NCI-H2029 (cell line): ENCODE results near the gene CD244.
"Not testable (repeated sequence)": the region's sequence is repeated elsewhere in the genome, so short reads cannot be mapped to it uniquely, and the experiment has no call there.

Experiments used
- DNase-seq: peaks from one replicate; lab custom pipeline; 2025; lab: John Stamatoyannopoulos, UW

CD244 gene

GRCh38 chr1:160810486-160810885 lies 52.2 kb downstream of the CD244 start:
- DNase-seq: no peak

- DNase-seq: no peak
These were observed 54.4 kb downstream of the CD244 start for GRCh38 chr1:160808289-160808688.

GRCh38 chr1:160807738-160808137 lies 54.9 kb downstream of the CD244 start:
- no peak for DNase-seq

GRCh38 chr1:160807247-160807646 lies 55.4 kb downstream of the CD244 start:
- DNase-seq: no peak

GRCh38 chr1:160806784-160807183 lies 55.9 kb downstream of the CD244 start:
- no peak for DNase-seq

- no peak for DNase-seq
These were observed 56.5 kb downstream of the CD244 start for GRCh38 chr1:160806109-160806665.

GRCh38 chr1:160801836-160802580 lies 60.7 kb downstream of the CD244 start:
- no peak for DNase-seq

- no peak for DNase-seq
These were observed 61.9 kb downstream of the CD244 start for GRCh38 chr1:160800645-160801408.

- DNase-seq: no peak
These were observed 62.5 kb downstream of the CD244 start for GRCh38 chr1:160800142-160800541.

GRCh38 chr1:160799641-160800040 lies 63.0 kb downstream of the CD244 start:
- no peak for DNase-seq

- DNase-seq: no peak
These were observed 64.2 kb downstream of the CD244 start for GRCh38 chr1:160798439-160798838.

GRCh38 chr1:160797861-160798273 lies 64.8 kb downstream of the CD244 start:
- no peak for DNase-seq

- no peak for DNase-seq
These were observed 65.4 kb downstream of the CD244 start for GRCh38 chr1:160797271-160797709.

- DNase-seq: no peak
These were observed 66.7 kb downstream of the CD244 start, which contains the start of gene LY9 for GRCh38 chr1:160795951-160796383. LY9 (plus strand) TSS chr1:160796174; CDS start chr1:160796188, 14 bp downstream.

GRCh38 chr1:160794376-160794775 lies 68.3 kb downstream of the CD244 start:
- no peak for DNase-seq

GRCh38 chr1:160789702-160790611 lies 72.7 kb downstream of the CD244 start:
- DNase-seq: no peak

GRCh38 chr1:160789051-160789701 lies 73.5 kb downstream of the CD244 start:
- no peak for DNase-seq

GRCh38 chr1:160782988-160783765 lies 79.5 kb downstream of the CD244 start:
- DNase-seq: not testable (repeated sequence)

- no peak for DNase-seq
These were observed 80.6 kb downstream of the CD244 start for GRCh38 chr1:160781914-160782689.
